Fibroblast of lung (primary cell): Measurements from ENCODE around the gene HMGA1. TPM values are rescaled to one million over a fixed set of nuclear protein-coding genes. Genes with fewer than 3 reads are reported as not detected.
A peak's percentile ranks its signal among the peaks of the same experiment; 100 is the strongest.
"Not testable (repeated sequence)": the region's sequence is repeated elsewhere in the genome, so short reads cannot be mapped to it uniquely, and the experiment has no call there.

Experiments used
- DNase-seq, 2 donors: peaks; one replicate each; pipeline versions ENCODE4 v3.0.0 to v3.0.0-alpha.2; 2010; ENCODE audit warnings: low read depth in 2 of 2
- H2AFZ ChIP-seq: 2 replicates; pipeline ENCODE4 v1.5.1; 2012; ENCODE audit warnings: low read length, control low read depth, inconsistent platforms
- H3K27ac ChIP-seq: 2 replicates; pipeline ENCODE4 v1.5.1; 2011; ENCODE audit warnings: low read length, control low read depth; ENCODE audit not compliant: insufficient read depth
- H3K27me3 ChIP-seq: 2 replicates; pipeline ENCODE4 v1.5.1; 2011; ENCODE audit warnings: mild to moderate bottlenecking, low read length; ENCODE audit not compliant: control insufficient read depth, insufficient read depth
- H3K36me3 ChIP-seq: 2 replicates; pipeline ENCODE4 v1.5.1; 2011; ENCODE audit warnings: low read length; ENCODE audit not compliant: control insufficient read depth, insufficient read depth
- H3K4me1 ChIP-seq: 2 replicates; pipeline ENCODE4 v1.5.1; 2011; ENCODE audit warnings: low read length; ENCODE audit not compliant: control insufficient read depth, insufficient read depth; ENCODE audit errors: extremely low read depth
- H3K4me2 ChIP-seq: 2 replicates; pipeline ENCODE4 v1.5.1; 2011; ENCODE audit warnings: low read length, control low read depth; ENCODE audit not compliant: insufficient read depth; ENCODE audit errors: extremely low read depth
- H3K4me3 ChIP-seq, 4 experiments: fragments of 200-600 bp in 1 of 4; sonication (generic) in 1 of 4; replicated peaks in 1 of 4; 2 replicates each; pipeline ENCODE4 v1.5.1; 2011 to 2016; ENCODE audit warnings: low read length in 4 of 4, low read depth in 3 of 4, mild to moderate bottlenecking in 3 of 4, control low read depth in 2 of 4, inconsistent platforms in 1 of 4, mixed read lengths in 1 of 4; ENCODE audit not compliant: insufficient read depth in 1 of 4; ENCODE audit errors: control extremely low read depth in 1 of 4
- H3K79me2 ChIP-seq: 2 replicates; pipeline ENCODE4 v1.5.1; 2012; ENCODE audit warnings: mild to moderate bottlenecking, low read length, inconsistent platforms; ENCODE audit not compliant: control insufficient read depth, insufficient read depth
- H3K9ac ChIP-seq: 2 replicates; pipeline ENCODE4 v1.5.1; 2011; ENCODE audit warnings: mild to moderate bottlenecking, low read length, control low read depth; ENCODE audit not compliant: insufficient read depth
- H3K9me3 ChIP-seq: 2 replicates; pipeline ENCODE4 v1.5.1; 2012; ENCODE audit warnings: low read depth, low read length; ENCODE audit not compliant: control insufficient read depth, insufficient read depth
- H4K20me1 ChIP-seq: 2 replicates; pipeline ENCODE4 v1.5.1; 2011; ENCODE audit warnings: low read length; ENCODE audit not compliant: control insufficient read depth, insufficient read depth; ENCODE audit errors: extremely low read depth
- EZH2 ChIP-seq: IDR thresholded peaks from 2 replicates; pipeline ENCODE4 v1.5.1; 2012; ENCODE audit warnings: low read length, control low read depth, mild to moderate bottlenecking; ENCODE audit errors: missing control alignments
- polyA plus RNA-seq, 2 donors: library from polyadenylated mRNA; depleted of rRNA in 1 of 2; stranded (reverse) in 1 of 2; unstranded in 1 of 2; fragments of >200 nt; gene quantifications; 2 replicates each; pipeline ENCODE4 v1.2.1, GENCODE V29; 2011 to 2012; ENCODE audit warnings: missing spikeins in 1 of 2
- total RNA-seq: library from RNA; depleted of rRNA; stranded (reverse); fragments of >200 nt; gene quantifications from 2 replicates; pipeline ENCODE4 v1.2.1, GENCODE V29; 2014
- TF ChIP-seq, protein P1 (sequence below), 2 donors: IDR thresholded peaks in 1 of 2; conservative IDR thresholded peaks in 1 of 2; 1 replicate in 1 of 2; 2 replicates in 1 of 2; pipeline ENCODE4 v1.5.1; 2011 to 2012; ENCODE audit warnings: low read length in 2 of 2, control low read depth in 1 of 2, inconsistent platforms in 1 of 2, low read depth in 1 of 2, mild to moderate bottlenecking in 1 of 2

The HMGA1 gene
- total and polyA plus RNA-seq, 2 donors (not counting 1 experiment from before 2014, with no cell fraction given) = 29.6 to 121 TPM

GRCh38 chr6:34267746-34268145 is 31.1 kb downstream of the HMGA1 start:
- TF ChIP-seq, protein P1, sequence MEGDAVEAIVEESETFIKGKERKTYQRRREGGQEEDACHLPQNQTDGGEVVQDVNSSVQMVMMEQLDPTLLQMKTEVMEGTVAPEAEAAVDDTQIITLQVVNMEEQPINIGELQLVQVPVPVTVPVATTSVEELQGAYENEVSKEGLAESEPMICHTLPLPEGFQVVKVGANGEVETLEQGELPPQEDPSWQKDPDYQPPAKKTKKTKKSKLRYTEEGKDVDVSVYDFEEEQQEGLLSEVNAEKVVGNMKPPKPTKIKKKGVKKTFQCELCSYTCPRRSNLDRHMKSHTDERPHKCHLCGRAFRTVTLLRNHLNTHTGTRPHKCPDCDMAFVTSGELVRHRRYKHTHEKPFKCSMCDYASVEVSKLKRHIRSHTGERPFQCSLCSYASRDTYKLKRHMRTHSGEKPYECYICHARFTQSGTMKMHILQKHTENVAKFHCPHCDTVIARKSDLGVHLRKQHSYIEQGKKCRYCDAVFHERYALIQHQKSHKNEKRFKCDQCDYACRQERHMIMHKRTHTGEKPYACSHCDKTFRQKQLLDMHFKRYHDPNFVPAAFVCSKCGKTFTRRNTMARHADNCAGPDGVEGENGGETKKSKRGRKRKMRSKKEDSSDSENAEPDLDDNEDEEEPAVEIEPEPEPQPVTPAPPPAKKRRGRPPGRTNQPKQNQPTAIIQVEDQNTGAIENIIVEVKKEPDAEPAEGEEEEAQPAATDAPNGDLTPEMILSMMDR (conservative IDR thresholded peaks at IDR 0.05 in 1 of 2, IDR thresholded peaks at IDR 0.05 in 1 of 2; ENCODE audit: low read depth in 1 of 2, low read length in 2 of 2) = no peak
- no peak for TF ChIP-seq EZH2
- H3K9ac ChIP-seq = no peak overlapping the region
- no peaks in the 10 kb centered on the region for H3K27me3 ChIP-seq
- H3K4me3 ChIP-seq = no peak overlapping the region
- H3K79me2 ChIP-seq = no peaks in the 10 kb centered on the region
- H3K27ac ChIP-seq = no peak overlapping the region
- H3K4me2 ChIP-seq = no peak overlapping the region
- H4K20me1 ChIP-seq = no peaks in the 10 kb centered on the region
- no peak overlapping the region for H2AFZ ChIP-seq
- no peaks in the 10 kb centered on the region for H3K4me1 ChIP-seq
- no peaks in the 10 kb centered on the region for H3K9me3 ChIP-seq
- no peak for DNase-seq
- no peaks in the 10 kb centered on the region for H3K36me3 ChIP-seq

DNA sequence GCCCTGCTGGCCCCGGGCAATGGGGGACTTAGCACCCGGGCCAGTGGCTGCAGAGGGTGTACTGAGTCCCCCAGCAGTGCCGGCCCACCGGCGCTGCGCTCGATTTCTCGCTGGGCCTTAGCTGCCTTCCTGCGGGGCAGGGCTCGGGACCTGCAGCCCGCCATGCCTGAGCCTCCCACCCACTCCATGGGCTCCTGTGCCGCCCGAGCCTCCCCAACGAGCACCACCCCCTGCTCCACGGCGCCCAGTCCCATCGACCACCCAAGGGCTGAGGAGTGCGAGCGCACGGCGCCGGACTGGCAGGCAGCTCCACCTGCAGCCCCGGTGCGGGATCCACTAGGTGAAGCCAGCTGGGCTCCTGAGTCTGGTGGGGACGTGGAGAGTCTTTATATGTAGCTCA is 32.5 kb downstream of the HMGA1 start:
- not testable (repeated sequence) for H3K36me3 ChIP-seq, H3K9me3 ChIP-seq, H3K27ac ChIP-seq, DNase-seq, H3K4me3 ChIP-seq, H3K27me3 ChIP-seq, H3K4me2 ChIP-seq, H4K20me1 ChIP-seq, H3K79me2 ChIP-seq, H2AFZ ChIP-seq, H3K4me1 ChIP-seq, H3K9ac ChIP-seq

GRCh38 chr6:34269658-34270341 is 33.1 kb downstream of the HMGA1 start:
- H3K27ac ChIP-seq, H3K27me3 ChIP-seq, H2AFZ ChIP-seq, H4K20me1 ChIP-seq, H3K9ac ChIP-seq, H3K4me3 ChIP-seq, DNase-seq, H3K36me3 ChIP-seq, H3K4me1 ChIP-seq, H3K79me2 ChIP-seq, H3K4me2 ChIP-seq, H3K9me3 ChIP-seq: not testable (repeated sequence)

- Histone ChIP-seq H3K79me2 (no peaks in the 10 kb centered on the region), H3K27ac (no peak overlapping the region), H4K20me1 (no peaks in the 10 kb centered on the region), H3K9ac (no peak overlapping the region), H3K4me2 (no peak overlapping the region), H3K4me3 (no peak overlapping the region), H2AFZ (no peak overlapping the region), H3K27me3 (no peaks in the 10 kb centered on the region), H3K9me3 (no peaks in the 10 kb centered on the region), H3K36me3 (no peaks in the 10 kb centered on the region), H3K4me1 (no peaks in the 10 kb centered on the region)
- TF ChIP-seq, protein P1 (conservative IDR thresholded peaks at IDR 0.05 in 1 of 2, IDR thresholded peaks at IDR 0.05 in 1 of 2; ENCODE audit: low read depth in 1 of 2, low read length in 2 of 2) = peak in 1 of 2 donors; percentile 16
- no peak for TF ChIP-seq EZH2
- DNase-seq = no peak
Measured at GRCh38 chr6:34272013-34272926, 35.6 kb downstream of the HMGA1 start.
